DMS79 (cell line): ENCODE results near the gene MDC1.
"Not testable (repeated sequence)": the region's sequence is repeated elsewhere in the genome, so short reads cannot be mapped to it uniquely, and the experiment has no call there.

Source experiments
- DNase-seq: peaks from one replicate; lab custom pipeline; 2025; lab: John Stamatoyannopoulos, UW

Gene MDC1, protein sequence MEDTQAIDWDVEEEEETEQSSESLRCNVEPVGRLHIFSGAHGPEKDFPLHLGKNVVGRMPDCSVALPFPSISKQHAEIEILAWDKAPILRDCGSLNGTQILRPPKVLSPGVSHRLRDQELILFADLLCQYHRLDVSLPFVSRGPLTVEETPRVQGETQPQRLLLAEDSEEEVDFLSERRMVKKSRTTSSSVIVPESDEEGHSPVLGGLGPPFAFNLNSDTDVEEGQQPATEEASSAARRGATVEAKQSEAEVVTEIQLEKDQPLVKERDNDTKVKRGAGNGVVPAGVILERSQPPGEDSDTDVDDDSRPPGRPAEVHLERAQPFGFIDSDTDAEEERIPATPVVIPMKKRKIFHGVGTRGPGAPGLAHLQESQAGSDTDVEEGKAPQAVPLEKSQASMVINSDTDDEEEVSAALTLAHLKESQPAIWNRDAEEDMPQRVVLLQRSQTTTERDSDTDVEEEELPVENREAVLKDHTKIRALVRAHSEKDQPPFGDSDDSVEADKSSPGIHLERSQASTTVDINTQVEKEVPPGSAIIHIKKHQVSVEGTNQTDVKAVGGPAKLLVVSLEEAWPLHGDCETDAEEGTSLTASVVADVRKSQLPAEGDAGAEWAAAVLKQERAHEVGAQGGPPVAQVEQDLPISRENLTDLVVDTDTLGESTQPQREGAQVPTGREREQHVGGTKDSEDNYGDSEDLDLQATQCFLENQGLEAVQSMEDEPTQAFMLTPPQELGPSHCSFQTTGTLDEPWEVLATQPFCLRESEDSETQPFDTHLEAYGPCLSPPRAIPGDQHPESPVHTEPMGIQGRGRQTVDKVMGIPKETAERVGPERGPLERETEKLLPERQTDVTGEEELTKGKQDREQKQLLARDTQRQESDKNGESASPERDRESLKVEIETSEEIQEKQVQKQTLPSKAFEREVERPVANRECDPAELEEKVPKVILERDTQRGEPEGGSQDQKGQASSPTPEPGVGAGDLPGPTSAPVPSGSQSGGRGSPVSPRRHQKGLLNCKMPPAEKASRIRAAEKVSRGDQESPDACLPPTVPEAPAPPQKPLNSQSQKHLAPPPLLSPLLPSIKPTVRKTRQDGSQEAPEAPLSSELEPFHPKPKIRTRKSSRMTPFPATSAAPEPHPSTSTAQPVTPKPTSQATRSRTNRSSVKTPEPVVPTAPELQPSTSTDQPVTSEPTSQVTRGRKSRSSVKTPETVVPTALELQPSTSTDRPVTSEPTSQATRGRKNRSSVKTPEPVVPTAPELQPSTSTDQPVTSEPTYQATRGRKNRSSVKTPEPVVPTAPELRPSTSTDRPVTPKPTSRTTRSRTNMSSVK (N-terminal part only)

GRCh38 chr6:30717129-30717844, at the start of gene MDC1:
Gene MDC1 (minus strand): TSS chr6:30717281. CDS start chr6:30715175, 2,106 bp downstream.
- peak; percentile 100 for DNase-seq

- no peak for DNase-seq
These were observed 49.5 kb upstream of the MDC1 start for GRCh38 chr6:30766461-30767157.

DNA sequence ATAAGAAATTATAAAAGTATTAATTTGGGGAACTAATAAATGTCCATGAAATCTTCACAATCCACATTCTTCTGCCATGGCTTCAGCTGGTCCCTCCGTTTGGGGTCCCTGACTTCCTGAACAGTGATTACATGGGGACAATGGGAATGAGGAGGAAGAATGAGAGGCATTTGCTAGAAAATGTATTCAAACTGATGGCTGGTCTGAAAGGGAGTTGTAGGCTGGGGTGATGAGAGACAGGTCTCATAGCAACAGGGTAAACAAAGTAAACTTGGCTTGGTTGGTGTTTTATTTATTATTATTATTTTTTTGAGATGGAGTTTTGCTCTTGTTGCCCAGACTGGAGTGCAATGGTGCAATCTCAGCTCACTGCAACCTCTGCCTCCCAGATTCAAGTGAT, 48.4 kb upstream of the MDC1 start:
- not testable (repeated sequence) for DNase-seq

DNA sequence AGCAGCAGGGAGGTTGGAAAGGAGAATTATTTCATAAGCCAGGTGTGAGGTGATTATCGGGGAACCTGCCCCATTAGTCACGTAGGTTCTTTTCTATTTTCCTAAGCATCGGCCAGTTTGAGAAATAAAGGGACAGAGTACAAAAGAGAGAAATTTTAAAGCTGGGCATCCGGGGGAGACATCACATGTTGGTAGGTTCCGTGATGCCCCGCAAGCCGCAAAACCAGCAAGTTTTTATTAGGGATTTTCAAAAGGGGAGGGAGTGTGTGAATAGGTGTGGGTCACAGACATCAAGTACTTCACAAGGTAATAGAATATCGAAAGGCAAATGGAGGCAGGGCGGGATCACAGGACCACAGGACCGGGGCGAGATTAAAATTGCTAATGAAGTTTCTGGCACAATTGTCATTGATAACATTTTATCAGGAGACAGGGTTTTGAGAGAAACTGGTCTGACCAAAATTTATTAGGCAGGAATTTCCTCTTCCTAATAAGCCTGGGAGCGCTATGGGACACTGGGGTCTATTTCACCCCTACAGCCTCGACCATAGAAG, 47.5 kb upstream of the MDC1 start:
- not testable (repeated sequence) for DNase-seq

DNA sequence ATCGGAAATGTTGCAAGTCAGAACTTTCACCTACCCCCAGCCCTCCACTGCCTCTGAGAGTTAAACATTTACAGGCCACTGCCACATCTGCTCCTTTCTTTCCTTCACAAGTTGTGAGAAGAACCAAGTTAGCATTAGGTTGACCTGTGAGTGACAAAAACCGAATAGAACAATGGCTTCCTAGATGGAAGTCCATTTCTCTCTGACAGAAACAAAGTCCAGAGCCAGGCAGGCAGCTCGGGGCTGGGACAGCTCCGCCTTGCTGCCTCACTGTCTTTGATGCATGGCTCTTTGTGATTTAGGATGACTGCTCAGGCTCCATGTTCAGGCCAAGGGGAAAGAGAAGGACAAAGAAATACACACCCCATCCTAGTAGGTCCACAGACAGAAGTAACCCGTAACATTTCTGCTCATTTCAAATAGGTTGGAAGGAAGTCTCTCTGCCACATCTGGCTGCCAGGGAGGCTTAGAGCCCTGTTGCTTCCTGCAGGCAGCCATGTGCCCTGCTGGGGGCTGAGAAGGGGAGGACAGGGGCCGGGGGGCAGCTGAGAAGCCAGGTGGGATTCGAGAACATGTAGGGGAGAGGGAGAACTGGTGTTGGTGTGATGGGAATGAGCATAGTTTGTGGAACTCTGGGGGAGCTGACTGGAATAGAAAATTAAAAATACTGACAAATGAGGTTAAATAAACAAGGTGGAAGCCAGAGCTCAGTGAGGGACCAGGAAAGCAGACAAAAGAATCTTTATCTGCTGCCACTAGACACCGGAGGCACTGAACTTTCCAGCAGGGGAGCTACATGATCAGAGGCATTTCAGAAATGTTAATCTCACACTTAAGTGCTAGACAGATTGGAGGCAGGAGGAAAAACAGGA, 46.8 kb upstream of the MDC1 start:
- DNase-seq = no peak

DNA sequence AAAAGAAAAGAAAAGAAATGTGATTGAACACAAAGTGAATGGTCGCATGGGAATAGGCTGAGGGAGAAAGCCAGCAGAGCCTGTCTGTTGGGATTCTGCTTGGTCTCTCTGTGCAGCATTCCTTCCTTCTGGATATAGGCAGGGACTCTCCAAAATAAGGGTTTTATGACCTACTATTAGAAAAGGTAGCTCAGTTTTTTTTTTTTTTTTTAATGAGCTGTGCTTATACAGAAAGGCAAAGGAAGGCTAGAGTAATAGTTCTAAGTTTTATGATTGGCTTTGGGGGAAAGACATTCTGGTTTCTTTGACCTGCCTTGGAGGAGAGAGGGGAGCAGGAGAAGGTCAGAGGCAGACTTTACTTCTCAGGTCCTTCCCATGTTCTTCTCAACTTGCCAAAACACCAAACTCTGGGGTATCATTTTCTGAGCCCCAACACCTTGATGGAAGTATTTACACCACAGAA, 46.1 kb upstream of the MDC1 start:
- no peak for DNase-seq

- DNase-seq = no peak
These were observed 44.8 kb upstream of the MDC1 start for GRCh38 chr6:30761791-30762429.

- no peak for DNase-seq
These were observed 43.5 kb upstream of the MDC1 start for GRCh38 chr6:30760549-30760948.

DNA sequence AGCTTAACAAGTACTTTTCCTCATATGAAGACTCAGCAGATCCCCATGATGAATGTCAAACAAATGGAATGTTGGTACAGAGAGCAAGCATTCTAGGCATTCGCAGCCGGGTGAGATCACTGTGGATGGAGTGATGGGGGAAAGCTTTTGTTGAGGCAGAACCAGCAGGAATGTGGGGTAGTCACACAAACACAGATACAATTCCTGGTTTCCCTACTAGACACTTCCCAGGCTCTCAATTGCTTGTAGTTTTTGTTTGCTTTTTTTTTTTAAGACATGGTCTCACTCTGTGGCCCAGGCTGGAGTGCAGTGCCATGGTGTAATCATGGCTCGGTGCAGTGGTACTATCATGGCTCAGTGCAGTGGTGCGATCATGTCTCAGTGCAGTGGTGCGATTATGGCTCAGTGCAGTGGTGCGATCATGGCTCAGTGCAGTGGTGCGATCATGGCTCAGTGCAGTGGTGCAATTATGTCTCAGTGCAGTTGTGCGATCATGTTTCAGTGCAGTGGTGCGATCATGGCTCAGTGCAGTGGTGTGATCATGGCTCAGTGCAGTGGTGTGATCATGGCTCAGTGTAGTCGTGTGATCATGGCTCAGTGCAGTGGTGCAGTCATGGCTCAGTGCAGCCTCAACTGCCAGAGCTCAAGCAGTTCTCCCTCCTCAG, 42.6 kb upstream of the MDC1 start:
- DNase-seq = no peak

GRCh38 chr6:30757261-30757904, 40.3 kb upstream of the MDC1 start:
- no peak for DNase-seq

GRCh38 chr6:30756405-30757003, 39.4 kb upstream of the MDC1 start:
- DNase-seq = not testable (repeated sequence)

DNA sequence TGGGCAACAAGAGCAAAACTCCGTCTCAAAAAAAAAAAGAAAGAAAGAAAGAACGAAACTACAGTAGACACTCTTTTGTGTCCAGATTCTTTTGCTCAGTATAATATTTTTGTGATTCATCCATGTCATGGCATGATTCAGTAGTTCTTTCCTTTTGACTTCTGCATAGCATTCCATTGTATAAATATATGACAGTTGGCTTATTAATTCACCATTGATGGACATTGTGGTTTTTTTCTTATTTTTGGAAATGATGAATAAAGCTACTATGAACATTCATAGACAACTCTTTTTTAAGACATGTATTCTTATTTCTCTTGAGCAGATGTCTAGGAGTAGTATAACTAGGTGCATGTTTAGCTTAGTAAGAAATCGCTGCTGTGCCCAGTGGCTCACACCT, 37.5 kb upstream of the MDC1 start:
- no peak for DNase-seq

- DNase-seq = peak; percentile 64
These were observed 35.3 kb upstream of the MDC1 start for GRCh38 chr6:30752157-30752927.

- no peak for DNase-seq
These were observed 33.2 kb upstream of the MDC1 start for GRCh38 chr6:30750379-30750668.

DNA sequence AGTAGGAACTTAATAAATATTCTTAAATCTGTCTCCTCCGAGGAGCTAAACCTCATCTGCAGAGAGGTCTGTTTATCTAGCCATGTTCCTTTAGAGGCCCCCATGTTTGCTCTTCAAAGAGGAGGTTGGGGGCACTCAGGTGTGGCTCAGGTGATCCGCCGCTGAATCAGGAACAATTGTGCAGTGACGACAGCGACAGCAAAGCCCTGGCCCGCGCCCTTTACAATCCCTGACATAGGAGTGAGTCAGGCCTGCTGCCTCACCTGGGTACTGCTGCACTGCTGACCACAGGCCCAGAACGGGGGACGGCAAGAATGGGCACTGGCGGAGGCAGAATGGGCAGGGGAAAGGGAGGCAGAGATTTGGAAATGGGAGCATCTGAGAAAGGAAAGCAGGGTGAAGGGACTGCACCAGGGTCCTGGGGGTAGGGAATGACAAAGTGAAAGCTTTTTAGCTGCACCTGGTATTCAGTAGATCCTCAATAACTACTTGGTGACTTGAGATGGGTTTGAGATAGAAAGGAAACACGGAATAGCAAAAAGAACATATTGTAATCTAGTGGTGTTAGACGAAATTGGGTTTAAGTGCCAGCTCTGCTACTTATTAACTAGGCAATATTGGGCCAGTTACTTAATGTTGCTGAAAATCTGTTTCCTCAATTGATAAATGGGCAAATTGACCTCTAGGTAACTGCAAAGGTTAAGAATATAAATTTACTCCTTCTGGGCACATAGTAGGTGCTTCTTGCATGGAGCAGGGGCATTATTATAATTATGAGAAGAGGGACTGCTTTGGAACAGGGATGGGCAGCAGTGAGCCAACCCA, 32.7 kb upstream of the MDC1 start:
- no peak for DNase-seq
